Neutrophil (primary cell): ENCODE measurements around the gene DNAH14.

Source experiments
- H3K27ac ChIP-seq: fragments of 200-600 bp; sonication (generic); 2 replicates; pipeline ENCODE4 v1.5.1; 2016; ENCODE audit warnings: mild to moderate bottlenecking, moderate library complexity
- H3K27me3 ChIP-seq: fragments of 200-600 bp; sonication (generic); 2 replicates; pipeline ENCODE4 v1.6.0; 2016; ENCODE audit warnings: mild to moderate bottlenecking
- H3K36me3 ChIP-seq: fragments of 200-600 bp; sonication (generic); 2 replicates; pipeline ENCODE4 v1.5.1; 2017
- H3K4me1 ChIP-seq, 2 experiments: fragments of 200-600 bp in 1 of 2; sonication (generic) in 1 of 2; 1 replicate in 1 of 2; 2 replicates in 1 of 2; pipeline versions ENCODE4 v1.5.1 to v1.6.1; 2013 to 2016; ENCODE audit warnings: low read depth in 1 of 2, low read length in 1 of 2, mild to moderate bottlenecking in 1 of 2, moderate library complexity in 1 of 2; ENCODE audit not compliant: control insufficient read depth in 1 of 2, insufficient read depth in 1 of 2
- H3K4me3 ChIP-seq, 2 experiments: fragments of 200-600 bp in 1 of 2; sonication (generic) in 1 of 2; 1 replicate in 1 of 2; 2 replicates in 1 of 2; pipeline ENCODE4 v1.5.1; 2013 to 2016; ENCODE audit warnings: low read depth in 1 of 2, low read length in 1 of 2, mild to moderate bottlenecking in 1 of 2, moderate library complexity in 1 of 2
- H3K9me3 ChIP-seq: fragments of 200-600 bp; sonication (generic); 2 replicates; pipeline ENCODE4 v1.5.1; 2016
- CTCF ChIP-seq: fragments of 200-600 bp; sonication (generic); IDR thresholded peaks from 2 replicates; pipeline ENCODE4 v1.5.1; 2016; ENCODE audit warnings: antibody characterized with exemption

The DNAH14 gene

GRCh38 chr1:225407755-225408154 is 478.3 kb downstream of the DNAH14 start:
- no peak for TF ChIP-seq CTCF
- Histone ChIP-seq H3K9me3 (no peaks in the 10 kb centered on the region), H3K36me3 (peaks cover 100% of the 10 kb centered on the region), H3K27me3 (no peaks in the 10 kb centered on the region), H3K4me1 (no peaks in the 10 kb centered on the region), H3K27ac (peak overlapping the region; percentile 41), H3K4me3 (no peak overlapping the region)

- peak overlapping the region; percentile 34 for H3K27ac ChIP-seq
- H3K4me1 ChIP-seq = no peaks in the 10 kb centered on the region
- H3K9me3 ChIP-seq = no peaks in the 10 kb centered on the region
- no peak for TF ChIP-seq CTCF
- peaks cover 100% of the 10 kb centered on the region for H3K36me3 ChIP-seq
- no peak overlapping the region for H3K4me3 ChIP-seq
- H3K27me3 ChIP-seq = no peaks in the 10 kb centered on the region
Observed at GRCh38 chr1:225408249-225408648, 478.8 kb downstream of the DNAH14 start.

GRCh38 chr1:225409051-225409450 is 479.6 kb downstream of the DNAH14 start:
- Histone ChIP-seq H3K4me1 (peaks cover 3 to 5% of the 10 kb centered on the region in 2 experiments), H3K36me3 (peaks cover 100% of the 10 kb centered on the region), H3K27ac (peak overlapping the region; percentile 23), H3K4me3 (no peak overlapping the region), H3K27me3 (no peaks in the 10 kb centered on the region), H3K9me3 (no peaks in the 10 kb centered on the region)
- TF ChIP-seq CTCF = no peak

- Histone ChIP-seq H3K4me1 (peaks cover 13 to 14% of the 10 kb centered on the region in 2 experiments), H3K27ac (peak overlapping the region; percentile 23), H3K4me3 (no peak overlapping the region), H3K9me3 (no peaks in the 10 kb centered on the region), H3K36me3 (peaks cover 100% of the 10 kb centered on the region), H3K27me3 (no peaks in the 10 kb centered on the region)
- TF ChIP-seq CTCF = no peak
Observed at GRCh38 chr1:225410036-225410435, 480.6 kb downstream of the DNAH14 start.

- TF ChIP-seq CTCF = no peak
- H3K36me3 ChIP-seq = peaks cover 100% of the 10 kb centered on the region
- no peaks in the 10 kb centered on the region for H3K9me3 ChIP-seq
- H3K27ac ChIP-seq = no peak overlapping the region
- no peak overlapping the region for H3K4me3 ChIP-seq
- peaks cover 30 to 37% of the 10 kb centered on the region in 2 experiments for H3K4me1 ChIP-seq
- no peaks in the 10 kb centered on the region for H3K27me3 ChIP-seq
Observed at GRCh38 chr1:225412321-225412720, 482.8 kb downstream of the DNAH14 start.
